ENCODE data around the gene SLC38A10. TPM values are rescaled to one million over a fixed set of nuclear protein-coding genes. Genes with fewer than 3 reads are reported as not detected.

Gene SLC38A10
- total RNA-seq, 1 experiment from 2014 or later: 121 TPM

- DNase-seq: no peak
- H3K36me3 ChIP-seq: no peaks in the 10 kb centered on the region
- no peak overlapping the region for H3K4me3 ChIP-seq
- no peaks in the 10 kb centered on the region for H3K27me3 ChIP-seq
- no peaks in the 10 kb centered on the region for H3K9me3 ChIP-seq
Observed at GRCh38 chr17:81333616-81334368, 38.7 kb upstream of the SLC38A10 start.

- Histone ChIP-seq H3K9me3 (no peaks in the 10 kb centered on the region), H3K4me3 (no peak overlapping the region), H3K27me3 (no peaks in the 10 kb centered on the region), H3K36me3 (no peaks in the 10 kb centered on the region)
- no peak for DNase-seq
Observed at GRCh38 chr17:81332914-81333528, 37.9 kb upstream of the SLC38A10 start.

- H3K9me3 ChIP-seq: no peaks in the 10 kb centered on the region
- DNase-seq: no peak
- H3K27me3 ChIP-seq: no peaks in the 10 kb centered on the region
- H3K36me3 ChIP-seq: no peaks in the 10 kb centered on the region
- H3K4me3 ChIP-seq: no peak overlapping the region
Observed at GRCh38 chr17:81332118-81332834, 37.2 kb upstream of the SLC38A10 start.

GRCh38 chr17:81331527-81332043 lies 36.5 kb upstream of the SLC38A10 start:
- H3K27me3 ChIP-seq: no peaks in the 10 kb centered on the region

GRCh38 chr17:81330884-81331245 lies 35.8 kb upstream of the SLC38A10 start:
- Histone ChIP-seq H3K9me3 (no peaks in the 10 kb centered on the region), H3K4me3 (no peak overlapping the region), H3K36me3 (no peaks in the 10 kb centered on the region), H3K27me3 (no peaks in the 10 kb centered on the region)
- DNase-seq: no peak

More at GRCh38 chr17:81331527-81332043, 36.5 kb upstream of the SLC38A10 start:
- no peaks in the 10 kb centered on the region for H3K9me3 ChIP-seq
- H3K4me3 ChIP-seq: no peak overlapping the region
- no peaks in the 10 kb centered on the region for H3K36me3 ChIP-seq
- no peak for DNase-seq

GRCh38 chr17:81329927-81330883 lies 35.1 kb upstream of the SLC38A10 start:
- H3K36me3 ChIP-seq: no peaks in the 10 kb centered on the region
- peak; percentile 38 for DNase-seq
- no peaks in the 10 kb centered on the region for H3K27me3 ChIP-seq
- H3K9me3 ChIP-seq: no peaks in the 10 kb centered on the region
- H3K4me3 ChIP-seq: no peak overlapping the region

- Histone ChIP-seq H3K4me3 (0 out of 2 replicates have a peak overlapping the region, but pooled peaks have one; percentile 6), H3K36me3 (no peaks in the 10 kb centered on the region), H3K27me3 (no peaks in the 10 kb centered on the region), H3K9me3 (no peaks in the 10 kb centered on the region)
- DNase-seq: peak; percentile 99
Observed at GRCh38 chr17:81328978-81329926, 34.1 kb upstream of the SLC38A10 start.

GRCh38 chr17:81328489-81328888 lies 33.4 kb upstream of the SLC38A10 start:
- Histone ChIP-seq H3K36me3 (no peaks in the 10 kb centered on the region), H3K9me3 (no peaks in the 10 kb centered on the region), H3K4me3 (no peak overlapping the region), H3K27me3 (no peaks in the 10 kb centered on the region)
- no peak for DNase-seq

GRCh38 chr17:81325714-81326358 lies 30.7 kb upstream of the SLC38A10 start:
- H3K9me3 ChIP-seq: no peaks in the 10 kb centered on the region
- H3K27me3 ChIP-seq: no peaks in the 10 kb centered on the region
- H3K4me3 ChIP-seq: no peak overlapping the region
- no peak for DNase-seq
- no peaks in the 10 kb centered on the region for H3K36me3 ChIP-seq

- DNase-seq: no peak
- Histone ChIP-seq H3K4me3 (no peak overlapping the region), H3K27me3 (no peaks in the 10 kb centered on the region), H3K9me3 (no peaks in the 10 kb centered on the region), H3K36me3 (no peaks in the 10 kb centered on the region)
Observed at GRCh38 chr17:81324851-81325713, 30.0 kb upstream of the SLC38A10 start.

- H3K36me3 ChIP-seq: no peaks in the 10 kb centered on the region
- H3K4me3 ChIP-seq: no peak overlapping the region
- no peak for DNase-seq
- H3K27me3 ChIP-seq: no peaks in the 10 kb centered on the region
- H3K9me3 ChIP-seq: no peaks in the 10 kb centered on the region
Observed at GRCh38 chr17:81324177-81324850, 29.2 kb upstream of the SLC38A10 start.

- no peaks in the 10 kb centered on the region for H3K27me3 ChIP-seq
- H3K4me3 ChIP-seq: no peak overlapping the region
- no peaks in the 10 kb centered on the region for H3K9me3 ChIP-seq
- no peak for DNase-seq
- no peaks in the 10 kb centered on the region for H3K36me3 ChIP-seq
Observed at GRCh38 chr17:81323411-81323868, 28.3 kb upstream of the SLC38A10 start.

- H3K4me3 ChIP-seq: no peak overlapping the region
- no peaks in the 10 kb centered on the region for H3K9me3 ChIP-seq
- no peaks in the 10 kb centered on the region for H3K27me3 ChIP-seq
- no peak for DNase-seq
- H3K36me3 ChIP-seq: no peaks in the 10 kb centered on the region
Observed at GRCh38 chr17:81323083-81323369, 27.9 kb upstream of the SLC38A10 start.
